ENCODE data around the gene PCDHGA1. TPM values are rescaled to one million over a fixed set of nuclear protein-coding genes. Genes with fewer than 3 reads are reported as not detected.
"Not testable (repeated sequence)": the region's sequence is repeated elsewhere in the genome, so short reads cannot be mapped to it uniquely, and the experiment has no call there.

PCDHGA1 gene
- total and polyA plus RNA-seq, 12 donors, result 0.09 to 0.96 (median 0.30) TPM

DNA sequence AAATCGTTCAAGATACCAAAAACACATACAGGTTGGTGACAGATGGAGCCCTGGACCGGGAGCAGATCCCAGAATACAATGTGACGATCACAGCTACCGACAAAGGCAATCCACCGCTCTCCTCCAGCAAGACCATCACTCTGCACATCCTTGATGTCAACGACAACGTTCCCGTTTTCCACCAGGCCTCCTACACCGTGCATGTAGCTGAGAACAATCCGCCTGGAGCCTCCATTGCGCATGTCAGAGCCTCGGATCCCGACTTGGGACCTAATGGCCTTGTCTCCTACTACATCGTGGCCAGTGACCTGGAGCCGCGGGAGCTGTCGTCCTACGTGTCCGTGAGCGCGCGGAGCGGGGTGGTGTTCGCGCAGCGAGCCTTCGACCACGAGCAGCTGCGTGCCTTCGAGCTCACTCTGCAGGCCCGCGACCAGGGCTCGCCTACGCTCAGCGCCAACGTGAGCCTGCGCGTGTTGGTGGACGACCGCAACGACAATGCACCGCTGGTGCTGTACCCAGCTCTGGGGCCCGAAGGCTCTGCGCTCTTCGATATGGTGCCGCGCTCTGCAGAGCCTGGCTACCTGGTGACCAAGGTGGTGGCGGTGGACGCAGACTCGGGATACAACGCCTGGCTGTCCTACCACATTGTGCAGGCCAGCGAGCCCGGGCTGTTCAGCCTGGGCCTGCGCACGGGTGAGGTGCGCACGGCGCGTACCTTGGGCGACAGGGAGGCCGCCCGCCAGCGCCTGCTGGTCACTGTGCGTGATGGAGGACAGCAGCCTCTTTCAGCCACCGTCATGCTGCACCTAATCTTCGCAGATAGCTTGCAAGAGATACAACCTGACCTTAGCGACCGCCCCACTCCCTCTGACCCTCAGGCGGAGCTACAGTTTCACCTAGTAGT lies 41.5 kb downstream of the PCDHGA1 start:
- Histone ChIP-seq H3K9me3 (replicated peaks in 1 of 3) (peaks cover 2 to 37% (median 4%) of the 10 kb centered on the region in 3 donors), H3K4me3 (no peak overlapping the region), H3K27ac (no peak overlapping the region), H3K4me1 (replicated peaks in 1 of 2) (no peaks in the 10 kb centered on the region), H3K36me3 (replicated peaks in 1 of 2) (no peaks in the 10 kb centered on the region), H3K27me3 (no peaks in the 10 kb centered on the region)
- DNase-seq, result no peak
- TF ChIP-seq POLR2A (IDR thresholded peaks at IDR 0.05), result no peak
- TF ChIP-seq, protein P1, sequence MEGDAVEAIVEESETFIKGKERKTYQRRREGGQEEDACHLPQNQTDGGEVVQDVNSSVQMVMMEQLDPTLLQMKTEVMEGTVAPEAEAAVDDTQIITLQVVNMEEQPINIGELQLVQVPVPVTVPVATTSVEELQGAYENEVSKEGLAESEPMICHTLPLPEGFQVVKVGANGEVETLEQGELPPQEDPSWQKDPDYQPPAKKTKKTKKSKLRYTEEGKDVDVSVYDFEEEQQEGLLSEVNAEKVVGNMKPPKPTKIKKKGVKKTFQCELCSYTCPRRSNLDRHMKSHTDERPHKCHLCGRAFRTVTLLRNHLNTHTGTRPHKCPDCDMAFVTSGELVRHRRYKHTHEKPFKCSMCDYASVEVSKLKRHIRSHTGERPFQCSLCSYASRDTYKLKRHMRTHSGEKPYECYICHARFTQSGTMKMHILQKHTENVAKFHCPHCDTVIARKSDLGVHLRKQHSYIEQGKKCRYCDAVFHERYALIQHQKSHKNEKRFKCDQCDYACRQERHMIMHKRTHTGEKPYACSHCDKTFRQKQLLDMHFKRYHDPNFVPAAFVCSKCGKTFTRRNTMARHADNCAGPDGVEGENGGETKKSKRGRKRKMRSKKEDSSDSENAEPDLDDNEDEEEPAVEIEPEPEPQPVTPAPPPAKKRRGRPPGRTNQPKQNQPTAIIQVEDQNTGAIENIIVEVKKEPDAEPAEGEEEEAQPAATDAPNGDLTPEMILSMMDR (IDR thresholded peaks at IDR 0.05), result no peak
- 26 to 32% (median 27%) methylated on average over 8 to 69 of the region's 69 CpGs for WGBS, 4 donors
- intact Hi-C loops (cut with DNase I), result no loop called here

DNA sequence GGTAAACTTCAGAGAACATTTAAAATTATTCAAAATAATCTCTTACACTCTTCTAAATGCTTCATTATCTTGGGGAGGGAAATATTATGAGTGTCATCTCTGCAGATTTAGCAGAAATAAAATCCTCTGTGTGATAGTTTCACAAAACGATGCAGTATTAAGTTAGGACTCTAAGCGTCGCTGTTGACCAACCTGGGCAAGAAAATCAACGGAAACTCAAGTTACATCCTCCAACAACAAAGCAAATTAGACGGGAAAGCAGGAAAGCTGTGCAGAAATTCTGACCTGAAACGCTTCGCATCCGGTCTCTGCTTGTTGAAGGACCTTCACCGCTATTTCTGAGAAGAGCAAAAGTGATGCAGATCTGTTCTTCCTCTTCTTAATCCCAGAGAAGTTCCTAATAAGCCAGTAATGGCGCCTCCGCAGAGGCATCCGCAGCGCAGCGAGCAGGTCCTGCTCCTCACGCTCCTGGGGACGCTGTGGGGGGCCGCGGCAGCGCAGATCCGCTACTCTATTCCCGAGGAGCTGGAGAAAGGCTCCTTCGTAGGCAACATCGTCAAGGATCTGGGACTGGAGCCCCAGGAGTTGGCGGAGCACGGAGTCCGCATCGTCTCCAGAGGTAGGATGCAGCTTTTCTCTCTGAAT lies 43.5 kb downstream of the PCDHGA1 start, which contains the start of gene PCDHGA6:
Gene PCDHGA6 (plus strand): TSS at position 219 of the 645 bp plus-strand sequence. CDS start 193 bp downstream, at position 412.
- no peaks in the 10 kb centered on the region for H3K27me3 ChIP-seq
- TF ChIP-seq POLR2A (IDR thresholded peaks at IDR 0.05), result no peak
- TF ChIP-seq, protein P1 (IDR thresholded peaks at IDR 0.05), result peak in 4 of 6 experiments; percentile 11 to 30 (median 24)
- H3K9me3 ChIP-seq (replicated peaks in 1 of 3), result peaks cover 3 to 41% (median 8%) of the 10 kb centered on the region in 3 donors
- H3K27ac ChIP-seq, result no peak within 1 kb of the TSS
- intact Hi-C loops (cut with DNase I), result no loop called here
- WGBS, 4 donors, result 10 to 18% (median 15%) methylated on average over 23 to 27 of the region's 27 CpGs
- no peaks in the 10 kb centered on the region for H3K4me1 ChIP-seq (replicated peaks in 1 of 2)
- H3K36me3 ChIP-seq (replicated peaks in 1 of 2), result no peaks in the 10 kb centered on the region
- peak within 1 kb of the TSS in 1 of 4 donors; percentile 20 for H3K4me3 ChIP-seq
- DNase-seq, result no peak

DNA sequence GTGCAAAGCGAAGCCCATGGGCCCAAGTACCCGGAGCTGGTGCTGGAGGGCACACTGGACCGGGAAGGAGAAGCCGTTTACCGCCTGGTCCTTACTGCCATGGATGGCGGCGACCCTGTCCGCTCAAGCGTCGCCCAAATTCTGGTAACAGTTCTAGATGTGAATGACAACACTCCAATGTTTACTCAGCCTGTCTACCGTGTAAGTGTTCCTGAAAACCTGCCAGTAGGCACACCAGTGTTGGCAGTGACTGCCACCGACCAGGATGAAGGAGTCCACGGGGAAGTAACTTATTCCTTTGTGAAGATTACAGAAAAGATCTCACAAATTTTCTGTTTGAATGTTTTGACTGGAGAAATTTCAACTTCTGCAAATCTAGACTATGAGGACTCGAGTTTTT lies 44.3 kb downstream of the PCDHGA1 start:
- Histone ChIP-seq H3K36me3 (replicated peaks in 1 of 2) (no peaks in the 10 kb centered on the region), H3K4me1 (replicated peaks in 1 of 2) (no peaks in the 10 kb centered on the region), H3K27me3 (no peaks in the 10 kb centered on the region), H3K4me3 (peak overlapping the region in 1 of 4 donors; percentile 7), H3K27ac (no peak overlapping the region), H3K9me3 (replicated peaks in 1 of 3) (peaks cover 4 to 41% (median 8%) of the 10 kb centered on the region in 3 donors)
- no peak for DNase-seq
- 50 to 67% (median 59%) methylated on average over 14 of the region's 14 CpGs for WGBS, 4 donors
- intact Hi-C loops (cut with DNase I), result no loop called here
- TF ChIP-seq POLR2A (IDR thresholded peaks at IDR 0.05), result no peak
- TF ChIP-seq, protein P1 (IDR thresholded peaks at IDR 0.05), result no peak

DNA sequence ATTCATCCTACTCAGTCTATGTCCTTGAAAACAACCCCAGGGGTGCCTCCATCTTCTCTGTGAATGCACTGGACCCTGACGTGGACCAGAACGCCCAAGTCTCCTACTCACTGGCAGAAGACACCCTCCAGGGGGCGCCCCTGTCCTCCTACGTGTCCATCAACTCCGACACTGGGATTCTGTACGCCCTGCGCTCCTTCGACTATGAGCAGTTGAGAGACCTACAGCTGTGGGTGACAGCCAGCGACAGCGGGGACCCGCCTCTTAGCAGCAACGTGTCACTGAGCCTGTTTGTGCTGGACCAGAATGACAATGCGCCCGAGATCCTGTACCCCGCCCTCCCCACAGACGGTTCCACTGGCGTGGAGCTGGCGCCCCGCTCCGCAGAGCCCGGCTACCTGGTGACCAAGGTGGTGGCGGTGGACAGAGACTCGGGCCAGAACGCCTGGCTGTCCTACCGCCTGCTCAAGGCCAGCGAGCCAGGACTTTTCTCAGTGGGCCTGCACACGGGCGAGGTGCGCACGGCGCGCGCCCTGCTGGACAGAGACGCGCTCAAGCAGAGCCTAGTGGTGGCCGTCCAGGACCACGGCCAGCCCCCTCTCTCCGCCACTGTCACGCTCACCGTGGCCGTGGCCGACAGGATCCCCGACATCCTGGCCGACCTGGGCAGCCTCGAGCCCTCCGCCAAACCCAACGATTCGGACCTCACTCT lies 45.3 kb downstream of the PCDHGA1 start:
- intact Hi-C loops (cut with DNase I), result not testable (repeated sequence)
- peaks cover 4 to 41% (median 8%) of the 10 kb centered on the region in 3 donors for H3K9me3 ChIP-seq (replicated peaks in 1 of 3)

More for the DNA sequence above, 45.3 kb downstream of the PCDHGA1 start:
- H3K4me3 ChIP-seq; H3K4me1 ChIP-seq (replicated peaks in 1 of 2); H3K27ac ChIP-seq; H3K27me3 ChIP-seq; H3K36me3 ChIP-seq (replicated peaks in 1 of 2); DNase-seq: not testable (repeated sequence)
- WGBS, 4 donors, result 42 to 50% (median 47%) methylated on average over 2 to 39 of the region's 48 CpGs
